ENCODE measurements around the gene PDIA2. TPM values are rescaled to one million over a fixed set of nuclear protein-coding genes. Genes with fewer than 3 reads are reported as not detected.

The PDIA2 gene
- total RNA-seq, 2 donors from 2014 or later = 0.81 to 3.2 TPM

DNA sequence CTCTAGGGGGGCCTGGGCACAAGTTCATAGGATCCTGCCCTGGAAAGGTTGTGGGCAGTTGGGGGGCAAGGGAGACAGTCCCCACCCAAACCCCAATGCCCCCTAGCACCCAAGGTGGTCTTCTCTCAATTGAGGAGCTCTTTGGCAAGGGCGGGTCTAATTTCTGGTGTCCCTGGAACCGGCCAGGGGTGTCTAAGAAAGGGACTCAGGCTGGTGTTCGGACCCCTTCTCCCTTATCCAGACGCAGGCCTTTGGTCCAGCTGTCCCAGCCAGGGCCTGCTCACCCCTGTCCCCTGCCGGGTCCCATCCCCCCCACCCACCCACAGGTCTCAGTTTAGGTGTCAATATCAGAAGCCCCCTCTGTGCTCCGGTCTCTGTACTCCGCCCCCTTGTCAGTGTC is 3.4 kb upstream of the PDIA2 start:
- Histone ChIP-seq H3K27me3 (replicated peaks; ENCODE audit: insufficient read depth) (no peaks in the 10 kb centered on the region), H3K36me3 (no peaks in the 10 kb centered on the region), H3K4me3 (no peak overlapping the region), H3K4me1 (ENCODE audit: control insufficient read depth in 1 of 2, low read depth in 2 of 2) (peaks cover 0 to 18% of the 10 kb centered on the region in 2 donors), H3K27ac (no peak overlapping the region), H3K9me3 (no peaks in the 10 kb centered on the region)
- TF ChIP-seq, protein P1, sequence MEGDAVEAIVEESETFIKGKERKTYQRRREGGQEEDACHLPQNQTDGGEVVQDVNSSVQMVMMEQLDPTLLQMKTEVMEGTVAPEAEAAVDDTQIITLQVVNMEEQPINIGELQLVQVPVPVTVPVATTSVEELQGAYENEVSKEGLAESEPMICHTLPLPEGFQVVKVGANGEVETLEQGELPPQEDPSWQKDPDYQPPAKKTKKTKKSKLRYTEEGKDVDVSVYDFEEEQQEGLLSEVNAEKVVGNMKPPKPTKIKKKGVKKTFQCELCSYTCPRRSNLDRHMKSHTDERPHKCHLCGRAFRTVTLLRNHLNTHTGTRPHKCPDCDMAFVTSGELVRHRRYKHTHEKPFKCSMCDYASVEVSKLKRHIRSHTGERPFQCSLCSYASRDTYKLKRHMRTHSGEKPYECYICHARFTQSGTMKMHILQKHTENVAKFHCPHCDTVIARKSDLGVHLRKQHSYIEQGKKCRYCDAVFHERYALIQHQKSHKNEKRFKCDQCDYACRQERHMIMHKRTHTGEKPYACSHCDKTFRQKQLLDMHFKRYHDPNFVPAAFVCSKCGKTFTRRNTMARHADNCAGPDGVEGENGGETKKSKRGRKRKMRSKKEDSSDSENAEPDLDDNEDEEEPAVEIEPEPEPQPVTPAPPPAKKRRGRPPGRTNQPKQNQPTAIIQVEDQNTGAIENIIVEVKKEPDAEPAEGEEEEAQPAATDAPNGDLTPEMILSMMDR (IDR thresholded peaks at IDR 0.05) = no peak
- DNase-seq (ENCODE audit: low spot score) (no peak), ATAC-seq (ENCODE audit: insufficient number of reproducible peaks, low FRiP score, low read depth) (no peak)

DNA sequence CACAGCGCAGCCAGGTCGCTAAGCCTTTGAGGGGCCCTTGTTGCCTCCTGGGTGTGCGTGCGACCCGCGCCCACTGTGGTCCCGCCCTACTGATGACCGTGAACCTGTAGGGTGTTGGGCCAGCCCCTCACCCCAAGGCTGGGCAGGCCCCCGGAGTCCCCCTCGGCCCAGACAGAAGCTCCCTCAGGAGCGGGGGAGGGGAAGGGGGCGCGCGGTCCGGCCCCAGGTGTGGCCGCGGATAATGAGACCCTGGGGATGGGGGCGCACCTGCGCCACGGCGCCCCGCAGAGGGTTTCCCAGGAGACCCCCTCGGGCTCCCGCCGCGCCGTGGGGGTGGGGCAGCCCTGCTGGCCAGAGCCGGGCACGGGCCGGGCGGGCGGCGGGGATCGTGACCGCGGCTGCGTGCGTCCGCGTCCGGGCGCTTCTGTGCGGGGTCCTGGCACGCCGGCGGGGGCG is 2.9 kb upstream of the PDIA2 start:
- TF ChIP-seq, protein P1 (IDR thresholded peaks at IDR 0.05) = no peak
- no peaks in the 10 kb centered on the region for H3K27me3 ChIP-seq (replicated peaks; ENCODE audit: insufficient read depth)
- H3K36me3 ChIP-seq = no peaks in the 10 kb centered on the region
- no peaks in the 10 kb centered on the region for H3K9me3 ChIP-seq
- no peak overlapping the region for H3K4me3 ChIP-seq
- H3K4me1 ChIP-seq (ENCODE audit: control insufficient read depth in 1 of 2, low read depth in 2 of 2) = peaks cover 0 to 13% of the 10 kb centered on the region in 2 donors
- DNase-seq (ENCODE audit: low spot score) (no peak), ATAC-seq (ENCODE audit: insufficient number of reproducible peaks, low FRiP score, low read depth) (no peak)
- no peak overlapping the region for H3K27ac ChIP-seq

DNA sequence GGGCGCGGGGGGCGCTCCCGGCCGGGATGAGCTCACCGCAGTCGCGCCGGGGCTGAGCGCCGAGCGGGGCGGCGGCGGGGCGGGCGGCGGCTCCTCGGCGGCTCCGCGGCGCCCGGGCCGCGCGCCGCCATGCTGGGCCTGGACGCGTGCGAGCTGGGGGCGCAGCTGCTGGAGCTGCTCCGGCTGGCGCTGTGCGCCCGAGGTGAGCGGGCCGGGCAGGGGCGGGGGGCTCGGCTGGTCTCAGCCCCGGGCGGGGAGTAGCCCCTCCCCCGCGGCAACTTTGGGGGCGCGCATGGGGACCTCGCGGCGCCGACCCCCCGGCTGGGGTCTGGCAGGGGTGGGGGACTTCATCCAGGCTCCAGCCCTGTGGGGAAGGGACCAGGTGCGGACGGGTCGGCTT is 2.4 kb upstream of the PDIA2 start, which contains the start of gene ARHGDIG:
Gene ARHGDIG (plus strand): TSS at position 40 of the 400 bp plus-strand sequence. CDS start 90 bp downstream, at position 130.
- H3K27me3 ChIP-seq (replicated peaks; ENCODE audit: insufficient read depth) = no peaks in the 10 kb centered on the region
- peaks cover 0 to 10% of the 10 kb centered on the region in 2 donors for H3K4me1 ChIP-seq (ENCODE audit: control insufficient read depth in 1 of 2, low read depth in 2 of 2)
- no peaks in the 10 kb centered on the region for H3K9me3 ChIP-seq
- TF ChIP-seq, protein P1 (IDR thresholded peaks at IDR 0.05) = no peak
- peak within 1 kb of the TSS; percentile 52 for H3K4me3 ChIP-seq
- DNase-seq (ENCODE audit: low spot score) (no peak), ATAC-seq (ENCODE audit: insufficient number of reproducible peaks, low FRiP score, low read depth) (no peak)
- no peaks in the 10 kb centered on the region for H3K36me3 ChIP-seq
- H3K27ac ChIP-seq = no peak within 1 kb of the TSS

DNA sequence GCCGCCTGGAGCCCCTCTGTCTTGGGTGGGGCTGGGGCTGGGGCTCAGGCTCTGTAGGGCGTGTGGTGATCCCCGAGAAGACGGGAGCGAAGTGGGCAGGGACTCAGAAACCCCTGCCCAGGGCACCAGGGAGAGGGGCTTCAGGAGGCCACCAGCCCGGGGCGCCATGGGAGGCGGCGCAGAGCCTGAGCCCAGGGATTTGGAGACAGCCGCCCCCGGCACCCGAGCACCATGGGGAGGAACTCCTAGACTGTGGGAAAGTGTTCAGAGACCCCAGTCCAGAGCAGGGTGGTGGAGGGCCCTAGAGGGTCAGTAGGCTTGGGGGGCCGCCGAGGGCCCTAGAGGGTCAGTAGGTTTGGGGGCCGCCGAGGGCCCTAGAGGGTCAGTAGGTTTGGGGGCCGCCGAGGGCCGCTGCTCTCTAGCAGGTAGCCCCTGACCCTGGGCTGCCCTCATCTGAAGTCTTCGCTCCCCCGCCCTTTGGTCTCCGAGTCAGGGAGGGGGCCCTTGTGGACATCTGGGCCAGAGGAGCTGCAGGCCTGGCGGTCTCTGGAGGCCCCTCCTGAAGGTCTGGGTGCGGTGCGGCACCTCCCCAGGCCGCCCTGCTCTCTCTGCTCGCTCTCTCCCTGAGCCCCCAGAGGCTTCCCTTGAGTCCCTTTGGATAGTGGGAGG is 1.8 kb upstream of the PDIA2 start:
- ATAC-seq (ENCODE audit: insufficient number of reproducible peaks, low FRiP score, low read depth) (no peak), DNase-seq (ENCODE audit: low spot score) (no peak)
- H3K36me3 ChIP-seq = no peaks in the 10 kb centered on the region
- TF ChIP-seq, protein P1 (IDR thresholded peaks at IDR 0.05) = no peak
- no peaks in the 10 kb centered on the region for H3K27me3 ChIP-seq (replicated peaks; ENCODE audit: insufficient read depth)
- no peak overlapping the region for H3K27ac ChIP-seq
- peak overlapping the region; percentile 52 for H3K4me3 ChIP-seq
- H3K4me1 ChIP-seq (ENCODE audit: control insufficient read depth in 1 of 2, low read depth in 2 of 2) = peaks cover 0 to 10% of the 10 kb centered on the region in 2 donors
- no peaks in the 10 kb centered on the region for H3K9me3 ChIP-seq

DNA sequence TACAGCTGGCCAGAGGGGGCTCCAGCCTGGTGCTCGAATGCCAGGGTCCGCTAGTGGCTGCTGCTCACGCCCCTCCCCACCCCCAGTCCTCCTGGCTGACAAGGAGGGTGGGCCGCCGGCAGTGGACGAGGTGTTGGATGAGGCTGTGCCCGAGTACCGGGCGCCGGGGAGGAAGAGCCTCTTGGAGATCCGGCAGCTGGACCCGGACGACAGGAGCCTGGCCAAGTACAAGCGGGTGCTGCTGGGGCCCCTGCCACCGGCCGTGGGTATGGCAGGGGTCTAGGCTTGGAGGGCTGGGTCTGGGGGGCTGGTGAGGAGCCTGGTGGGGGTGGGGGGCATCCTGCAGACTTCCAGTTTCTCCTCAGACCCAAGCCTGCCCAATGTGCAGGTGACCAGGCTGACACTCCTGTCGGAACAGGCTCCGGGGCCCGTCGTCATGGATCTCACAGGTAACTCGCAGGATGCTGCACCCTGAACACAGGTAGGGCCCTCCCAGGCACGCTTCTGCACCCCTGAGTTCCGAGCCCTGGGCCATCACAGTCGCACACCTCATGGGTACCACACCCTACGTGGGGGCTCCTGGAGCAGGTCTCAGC is 1.2 kb upstream of the PDIA2 start:
- Histone ChIP-seq H3K27ac (no peak overlapping the region), H3K4me3 (no peak overlapping the region), H3K9me3 (no peaks in the 10 kb centered on the region), H3K36me3 (no peaks in the 10 kb centered on the region), H3K27me3 (replicated peaks; ENCODE audit: insufficient read depth) (no peaks in the 10 kb centered on the region), H3K4me1 (ENCODE audit: control insufficient read depth in 1 of 2, low read depth in 2 of 2) (peaks cover 0 to 10% of the 10 kb centered on the region in 2 donors)
- DNase-seq (ENCODE audit: low spot score) = no peak
- no peak for ATAC-seq (ENCODE audit: insufficient number of reproducible peaks, low FRiP score, low read depth)
- TF ChIP-seq, protein P1 (IDR thresholded peaks at IDR 0.05) = no peak

Data from thoracic aorta (tissue), 2 donors.